Upper lobe of left lung (tissue), 6 donors: Measurements from ENCODE around the gene TRMT6. TPM values are rescaled to one million over a fixed set of nuclear protein-coding genes. Genes with fewer than 3 reads are reported as not detected.

Experiments
- ATAC-seq, 2 donors: fragments of 200-7000 bp; cut with Tn5 transposase; one replicate each; pipeline ENCODE4 v1.9.1; 2022; ENCODE audit warnings: mild to moderate bottlenecking in 2 of 2, moderate library complexity in 2 of 2; ENCODE audit not compliant: low FRiP score in 2 of 2
- DNase-seq, 2 donors: peaks; one replicate each; pipeline ENCODE4 v3.0.0-alpha.2; 2019 to 2020
- H3K27ac ChIP-seq, 4 donors: fragments of 200-600 bp; sonication (generic); one replicate each; pipeline ENCODE4 v1.5.1; 2016 to 2019
- H3K27me3 ChIP-seq, 4 donors: fragments of 200-600 bp; sonication (generic); one replicate each; pipeline ENCODE4 v1.5.1; 2017 to 2019
- H3K36me3 ChIP-seq, 4 donors: fragments of 200-600 bp; sonication (generic); one replicate each; pipeline ENCODE4 v1.5.1; 2016 to 2019
- H3K4me1 ChIP-seq, 4 donors: fragments of 200-600 bp; sonication (generic); one replicate each; pipeline ENCODE4 v1.5.1; 2018 to 2019
- H3K4me3 ChIP-seq, 4 donors: fragments of 200-600 bp; sonication (generic); one replicate each; pipeline ENCODE4 v1.5.1; 2017 to 2019; ENCODE audit warnings: mild to moderate bottlenecking in 2 of 4, moderate library complexity in 1 of 4
- H3K9me3 ChIP-seq, 4 donors: fragments of 200-600 bp; sonication (generic); one replicate each; pipeline ENCODE4 v1.5.1; 2018 to 2019
- EP300 ChIP-seq, 4 donors: sonication (generic); formaldehyde crosslinking; IDR thresholded peaks; one replicate each; pipeline ENCODE4 v1.5.1; 2017; ENCODE audit warnings: antibody characterized with exemption in 4 of 4, control low read depth in 2 of 4
- POLR2A ChIP-seq, 4 donors: fragments of 450-650 bp; IDR thresholded peaks; one replicate each; pipeline ENCODE4 v1.5.1; 2016 to 2017; ENCODE audit warnings: antibody characterized with exemption in 4 of 4, mild to moderate bottlenecking in 2 of 4
- POLR2AphosphoS5 ChIP-seq, 2 donors: sonication (generic); formaldehyde crosslinking; IDR thresholded peaks; one replicate each; pipeline ENCODE4 v1.5.1; 2017; ENCODE audit warnings: antibody characterized with exemption in 2 of 2
- WGBS, 2 donors: methylation state at CpG; one replicate each; pipeline ENCODE4 v1.1.5; 2017 to 2018; 5-methylcytosine and 5-hydroxymethylcytosine counted together
- total RNA-seq, 6 donors: library from RNA; depleted of rRNA in 4 of 6; stranded (reverse); fragments of >200 nt in 4 of 6; gene quantifications; one replicate each; pipeline versions ENCODE4 v1.1.0 to v1.2.1, GENCODE V29; 2016 to 2021
- TF ChIP-seq, protein P1 (sequence below), 6 experiments: fragments of 450-650 bp in 4 of 6; fragments of 200-600 bp in 2 of 6; sonication (generic) in 2 of 6; IDR thresholded peaks; one replicate each; pipeline ENCODE4 v1.5.1; 2016 to 2019; ENCODE audit warnings: antibody characterized with exemption in 6 of 6
- donor health status: DM: no; HTN: no; CAD: no; lungs with moderate emphysema.
- donor health status: DM: no; HTN: yes; CAD: no; lungs with severe emphysema.

TRMT6 gene
- total RNA-seq, 6 donors from 2014 or later, result 3.9 to 14.3 (median 7.7) TPM

DNA sequence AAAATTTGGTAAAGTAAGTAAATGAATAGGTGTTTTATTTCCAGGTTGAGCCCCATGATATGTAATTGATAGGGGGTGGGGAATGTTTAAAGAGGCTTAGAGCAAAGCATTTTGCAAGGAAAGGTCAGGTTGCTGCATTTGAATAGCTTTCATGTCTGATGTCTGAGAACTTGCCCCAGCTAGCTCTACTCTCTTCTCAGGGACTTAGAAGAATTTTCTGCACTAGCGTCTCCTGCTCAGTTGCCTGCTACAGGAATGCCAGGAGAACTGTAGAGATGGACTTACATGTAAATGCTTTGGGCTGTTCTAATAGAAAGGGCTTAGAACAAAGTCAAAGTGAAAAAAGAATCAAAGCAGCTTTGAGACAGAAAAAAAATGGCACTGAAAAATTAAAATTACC, 35.5 kb downstream of the TRMT6 start:
- 0 to 35% methylated on average over 1 of the region's 1 CpG for WGBS, 2 donors
- Histone ChIP-seq H3K9me3 (no peaks in the 10 kb centered on the region), H3K27me3 (peaks cover 0 to 8% (median 4%) of the 10 kb centered on the region in 4 donors), H3K4me3 (no peak overlapping the region), H3K36me3 (no peaks in the 10 kb centered on the region), H3K4me1 (peaks cover 4 to 9% (median 7%) of the 10 kb centered on the region in 4 donors), H3K27ac (no peak overlapping the region)
- DNase-seq (no peak), ATAC-seq (no peak)
- TF ChIP-seq POLR2AphosphoS5 (IDR thresholded peaks at IDR 0.05), result no peak
- no peak for TF ChIP-seq EP300 (IDR thresholded peaks at IDR 0.05)
- TF ChIP-seq, protein P1, sequence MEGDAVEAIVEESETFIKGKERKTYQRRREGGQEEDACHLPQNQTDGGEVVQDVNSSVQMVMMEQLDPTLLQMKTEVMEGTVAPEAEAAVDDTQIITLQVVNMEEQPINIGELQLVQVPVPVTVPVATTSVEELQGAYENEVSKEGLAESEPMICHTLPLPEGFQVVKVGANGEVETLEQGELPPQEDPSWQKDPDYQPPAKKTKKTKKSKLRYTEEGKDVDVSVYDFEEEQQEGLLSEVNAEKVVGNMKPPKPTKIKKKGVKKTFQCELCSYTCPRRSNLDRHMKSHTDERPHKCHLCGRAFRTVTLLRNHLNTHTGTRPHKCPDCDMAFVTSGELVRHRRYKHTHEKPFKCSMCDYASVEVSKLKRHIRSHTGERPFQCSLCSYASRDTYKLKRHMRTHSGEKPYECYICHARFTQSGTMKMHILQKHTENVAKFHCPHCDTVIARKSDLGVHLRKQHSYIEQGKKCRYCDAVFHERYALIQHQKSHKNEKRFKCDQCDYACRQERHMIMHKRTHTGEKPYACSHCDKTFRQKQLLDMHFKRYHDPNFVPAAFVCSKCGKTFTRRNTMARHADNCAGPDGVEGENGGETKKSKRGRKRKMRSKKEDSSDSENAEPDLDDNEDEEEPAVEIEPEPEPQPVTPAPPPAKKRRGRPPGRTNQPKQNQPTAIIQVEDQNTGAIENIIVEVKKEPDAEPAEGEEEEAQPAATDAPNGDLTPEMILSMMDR (IDR thresholded peaks at IDR 0.05), result no peak
- no peak for TF ChIP-seq POLR2A (IDR thresholded peaks at IDR 0.05)

DNA sequence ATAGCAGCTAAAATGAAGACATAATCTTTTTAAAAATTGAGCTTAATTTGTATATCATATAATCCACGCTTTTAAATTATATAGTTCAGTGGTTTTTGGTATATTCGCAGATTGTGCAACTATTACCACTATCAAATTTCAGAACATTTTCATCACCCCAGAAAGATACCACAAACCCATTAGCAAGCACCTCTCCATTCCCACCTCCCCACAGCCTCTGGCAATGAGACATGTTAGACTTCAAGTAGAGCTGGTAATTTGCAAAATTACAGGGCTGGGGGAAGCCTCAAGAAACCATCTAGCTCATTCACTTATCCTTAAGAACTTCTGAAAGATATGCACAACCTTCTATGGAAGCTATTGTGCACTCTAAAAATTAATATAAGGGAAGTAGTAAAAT, 37.2 kb downstream of the TRMT6 start:
- WGBS, 2 donors, result 66 to 82% methylated on average over 2 of the region's 2 CpGs
- DNase-seq, result no peak
- no peak overlapping the region for H3K4me3 ChIP-seq
- ATAC-seq, result no peak
- H3K27me3 ChIP-seq, result peaks cover 0 to 8% (median 4%) of the 10 kb centered on the region in 4 donors
- H3K4me1 ChIP-seq, result peaks cover 4 to 9% (median 7%) of the 10 kb centered on the region in 4 donors
- H3K36me3 ChIP-seq, result no peaks in the 10 kb centered on the region
- H3K9me3 ChIP-seq, result no peaks in the 10 kb centered on the region
- TF ChIP-seq, protein P1 (IDR thresholded peaks at IDR 0.05), result no peak
- no peak for TF ChIP-seq EP300 (IDR thresholded peaks at IDR 0.05)
- no peak for TF ChIP-seq POLR2AphosphoS5 (IDR thresholded peaks at IDR 0.05)
- no peak for TF ChIP-seq POLR2A (IDR thresholded peaks at IDR 0.05)
- no peak overlapping the region for H3K27ac ChIP-seq

DNA sequence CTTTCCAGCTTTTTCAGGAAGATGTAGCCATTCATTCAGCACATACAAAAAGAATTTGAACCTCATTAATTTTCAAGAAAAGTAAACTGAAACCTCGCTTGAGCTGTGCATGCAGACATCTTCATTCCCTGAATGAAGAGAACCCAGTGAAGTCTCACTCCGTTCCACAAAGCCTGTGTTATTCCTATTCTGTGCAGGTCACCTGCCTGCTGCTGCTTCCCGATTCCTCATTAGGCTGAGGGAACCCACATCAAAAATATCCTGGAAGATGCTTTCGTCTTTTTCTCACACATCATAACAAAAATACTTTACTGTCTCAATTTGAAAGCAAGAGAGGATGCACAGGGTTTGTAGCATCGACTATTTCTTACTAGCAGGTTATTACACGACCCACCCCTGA, 40.1 kb downstream of the TRMT6 start:
- no peak for ATAC-seq
- Histone ChIP-seq H3K9me3 (no peaks in the 10 kb centered on the region), H3K4me1 (peaks cover 4 to 9% (median 7%) of the 10 kb centered on the region in 4 donors), H3K4me3 (no peak overlapping the region), H3K27me3 (peaks cover 0 to 8% (median 4%) of the 10 kb centered on the region in 4 donors), H3K36me3 (no peaks in the 10 kb centered on the region), H3K27ac (no peak overlapping the region)
- 61 to 63% methylated on average over 6 of the region's 6 CpGs for WGBS, 2 donors
- no peak for TF ChIP-seq EP300 (IDR thresholded peaks at IDR 0.05)
- TF ChIP-seq POLR2AphosphoS5 (IDR thresholded peaks at IDR 0.05), result no peak
- TF ChIP-seq, protein P1 (IDR thresholded peaks at IDR 0.05), result no peak
- no peak for TF ChIP-seq POLR2A (IDR thresholded peaks at IDR 0.05)
- no peak for DNase-seq

DNA sequence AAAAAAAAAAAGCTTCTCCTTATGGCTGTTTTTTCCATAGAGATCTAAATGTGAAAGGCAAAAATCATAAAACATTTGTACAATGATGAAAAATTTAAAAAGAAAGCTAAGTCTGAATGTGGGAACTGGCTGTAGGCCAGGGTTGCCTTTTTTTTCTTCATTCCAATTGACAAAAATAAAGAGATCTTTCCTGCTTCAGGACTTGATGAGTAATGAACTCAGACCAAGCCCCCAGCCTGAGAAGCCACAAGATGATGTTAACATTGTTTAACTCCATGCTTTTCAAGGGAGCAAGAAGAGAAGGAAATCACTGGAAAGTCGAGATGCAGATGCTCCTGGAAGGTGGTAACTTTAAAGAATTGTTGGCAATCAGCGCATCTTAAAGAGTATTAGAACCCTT, 41.4 kb downstream of the TRMT6 start:
- Histone ChIP-seq H3K36me3 (no peaks in the 10 kb centered on the region), H3K27ac (no peak overlapping the region), H3K4me3 (no peak overlapping the region), H3K9me3 (no peaks in the 10 kb centered on the region), H3K4me1 (peaks cover 4 to 9% (median 7%) of the 10 kb centered on the region in 4 donors), H3K27me3 (peaks cover 0 to 8% (median 4%) of the 10 kb centered on the region in 4 donors)
- no peak for ATAC-seq
- no peak for DNase-seq
- TF ChIP-seq POLR2AphosphoS5 (IDR thresholded peaks at IDR 0.05) (no peak), EP300 (IDR thresholded peaks at IDR 0.05) (no peak), POLR2A (IDR thresholded peaks at IDR 0.05) (no peak)
- WGBS, 2 donors, result 67 to 71% methylated on average over 2 of the region's 2 CpGs

DNA sequence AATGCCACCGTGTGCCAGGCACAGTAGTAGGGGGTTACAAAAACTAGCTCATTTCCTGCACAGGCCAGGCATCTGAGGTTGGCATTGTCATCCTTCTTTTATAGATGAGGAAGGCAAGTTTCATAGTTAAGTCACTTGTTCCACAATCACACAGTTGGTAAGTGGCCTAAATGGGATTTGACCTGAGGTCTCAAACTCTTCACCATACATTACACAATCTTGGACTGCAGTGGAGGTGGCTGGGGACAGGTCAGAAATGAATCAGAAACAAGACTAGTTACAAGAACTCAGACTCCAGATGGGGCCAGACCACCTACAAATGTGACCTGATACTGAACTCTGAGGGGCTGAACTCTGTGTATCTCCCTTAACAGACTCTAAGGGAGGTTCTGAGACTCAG, 49.4 kb downstream of the TRMT6 start:
- ATAC-seq, result no peak
- H3K9me3 ChIP-seq, result no peaks in the 10 kb centered on the region
- TF ChIP-seq POLR2A (IDR thresholded peaks at IDR 0.05), result no peak
- TF ChIP-seq, protein P1 (IDR thresholded peaks at IDR 0.05), result no peak
- no peak for TF ChIP-seq POLR2AphosphoS5 (IDR thresholded peaks at IDR 0.05)
- no peak for TF ChIP-seq EP300 (IDR thresholded peaks at IDR 0.05)
- H3K4me1 ChIP-seq, result no peaks in the 10 kb centered on the region
- no peak overlapping the region for H3K4me3 ChIP-seq
- 54 to 58% methylated on average over 1 of the region's 1 CpG for WGBS, 2 donors
- no peak overlapping the region for H3K27ac ChIP-seq
- no peak for DNase-seq
- H3K36me3 ChIP-seq, result no peaks in the 10 kb centered on the region
- no peaks in the 10 kb centered on the region for H3K27me3 ChIP-seq
